Fibroblast of villous mesenchyme (primary cell): Measurements from ENCODE around the gene CC2D2A. TPM values are rescaled to one million over a fixed set of nuclear protein-coding genes. Genes with fewer than 3 reads are reported as not detected.
"Not testable (repeated sequence)": the region's sequence is repeated elsewhere in the genome, so short reads cannot be mapped to it uniquely, and the experiment has no call there.

Source experiments
- DNase-seq: peaks from one replicate; pipeline ENCODE4 v3.0.0-alpha.2; 2010; ENCODE audit warnings: low read depth
- H3K4me3 ChIP-seq: 2 replicates; pipeline ENCODE4 v1.5.1; 2011; ENCODE audit warnings: low read depth, mild to moderate bottlenecking, low read length
- CTCF ChIP-seq: IDR thresholded peaks from 2 replicates; pipeline ENCODE4 v1.5.1; 2012; ENCODE audit warnings: low read depth, mild to moderate bottlenecking, low read length; ENCODE audit not compliant: insufficient read depth
- total RNA-seq: library from RNA; depleted of rRNA; stranded (reverse); fragments of >200 nt; gene quantifications from 2 replicates; pipeline ENCODE4 v1.2.3, GENCODE V29; 2012

The CC2D2A gene
- total RNA-seq, 1 donor, result 23.7 TPM

DNA sequence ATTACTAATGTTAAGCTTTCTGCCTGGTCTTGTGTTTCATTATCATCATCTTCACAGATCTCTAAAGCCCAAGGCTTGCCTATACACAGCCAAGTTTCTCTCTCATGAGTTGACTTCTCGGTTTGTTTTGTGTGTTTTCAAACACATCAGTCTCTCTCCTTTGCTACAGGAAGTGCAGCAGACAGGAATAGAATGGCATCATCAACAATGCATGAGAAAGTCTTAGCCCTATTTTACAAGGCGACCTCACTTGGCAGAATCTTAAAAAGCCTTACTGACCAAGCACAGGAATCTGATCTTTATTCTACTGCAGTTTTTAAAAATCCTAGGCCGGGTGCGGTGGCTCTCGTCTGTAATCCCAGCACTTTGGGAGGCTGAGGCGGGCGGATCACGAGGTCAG, 36.8 kb downstream of the CC2D2A start:
- peak; percentile 80 for DNase-seq
- H3K4me3 ChIP-seq, result no peak overlapping the region
- no peak for TF ChIP-seq CTCF

DNA sequence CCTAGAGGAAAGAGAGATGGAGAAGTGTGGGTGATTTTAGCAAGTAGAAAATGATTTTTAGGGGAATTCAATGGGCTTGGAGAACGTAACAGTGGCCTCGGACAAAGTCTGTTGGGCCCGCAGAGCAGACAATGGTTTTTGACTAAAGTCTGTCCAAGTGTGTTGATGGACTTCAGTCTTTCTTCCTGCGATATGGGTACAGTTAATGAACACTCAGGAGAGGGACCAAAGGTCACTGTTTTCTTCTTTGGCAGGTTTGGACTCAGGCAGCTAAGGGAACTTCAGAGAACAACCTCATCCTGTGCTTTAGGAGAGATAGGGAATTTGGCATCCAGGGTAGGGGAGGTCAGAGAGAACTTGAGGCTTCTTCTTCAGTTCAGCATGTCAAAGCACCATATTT, 38.0 kb downstream of the CC2D2A start:
- no peak for TF ChIP-seq CTCF
- no peak for DNase-seq
- H3K4me3 ChIP-seq, result no peak overlapping the region

DNA sequence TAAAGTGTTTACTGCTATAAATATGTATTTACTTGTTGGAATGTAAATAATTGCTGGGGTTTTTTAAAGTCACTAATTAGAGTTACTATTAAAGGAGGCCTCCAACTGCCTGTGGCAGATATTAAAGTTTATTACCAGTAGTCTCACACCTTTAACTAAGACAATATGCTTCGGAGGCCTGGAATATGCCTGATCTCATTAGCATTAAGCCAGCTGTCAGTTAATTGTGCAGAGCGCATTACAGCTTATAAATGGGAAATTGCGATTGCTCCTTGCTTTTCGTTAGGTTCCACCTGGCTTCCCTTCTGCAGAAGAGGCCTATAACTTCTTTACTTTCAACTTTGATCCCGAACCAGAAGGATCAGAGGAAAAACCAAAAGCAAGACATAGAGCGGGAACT, 41.3 kb downstream of the CC2D2A start:
- TF ChIP-seq CTCF, result no peak
- DNase-seq, result no peak

DNA sequence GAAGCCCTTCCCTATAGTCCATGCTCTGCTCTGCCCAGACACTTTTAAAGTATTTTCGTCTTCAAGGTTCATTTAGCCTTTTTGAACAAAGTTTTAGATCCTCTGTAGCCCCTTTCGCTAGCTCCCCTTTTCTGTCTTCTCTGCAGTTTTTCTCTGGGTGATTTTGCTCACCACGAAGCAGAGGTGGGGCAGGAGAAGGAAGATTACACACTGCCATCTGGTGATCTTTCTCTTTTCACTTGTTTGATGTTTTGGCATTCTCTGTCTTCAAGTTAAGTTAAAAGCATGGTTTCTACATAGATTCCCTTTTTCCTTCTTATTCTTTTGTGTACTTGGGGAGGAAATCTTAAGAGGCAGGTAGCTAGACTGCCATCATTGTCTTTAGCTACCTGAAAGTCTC, 43.9 kb downstream of the CC2D2A start:
- peak; percentile 7 for TF ChIP-seq CTCF
- H3K4me3 ChIP-seq, result no peak overlapping the region
- DNase-seq, result no peak

More for the DNA sequence above, 41.3 kb downstream of the CC2D2A start:
- no peak overlapping the region for H3K4me3 ChIP-seq

DNA sequence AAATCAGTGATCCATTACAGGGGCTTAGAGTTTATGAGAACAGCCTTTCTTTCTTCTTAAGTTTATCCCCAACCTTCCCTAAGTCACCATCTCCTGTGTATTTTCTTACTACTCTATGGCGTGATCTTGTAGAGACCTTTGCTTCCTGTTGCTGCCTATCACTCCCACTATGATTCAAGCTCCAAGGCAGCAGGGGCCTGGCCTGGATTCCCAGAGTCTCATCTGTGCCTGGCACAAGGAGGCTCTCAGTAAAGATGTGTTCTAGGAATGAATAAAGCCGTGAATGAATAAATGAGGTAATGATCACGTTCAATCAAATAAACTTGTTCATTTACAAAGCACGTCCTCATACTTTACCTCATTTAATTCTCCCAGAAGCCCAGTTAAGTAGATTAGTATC, 45.4 kb downstream of the CC2D2A start:
- DNase-seq, result no peak
- TF ChIP-seq CTCF, result no peak
- H3K4me3 ChIP-seq, result no peak overlapping the region

- no peak overlapping the region for H3K4me3 ChIP-seq
- DNase-seq, result no peak
- TF ChIP-seq CTCF, result no peak
These were observed 46.8 kb downstream of the CC2D2A start for GRCh38 chr4:15516494-15516893.

DNA sequence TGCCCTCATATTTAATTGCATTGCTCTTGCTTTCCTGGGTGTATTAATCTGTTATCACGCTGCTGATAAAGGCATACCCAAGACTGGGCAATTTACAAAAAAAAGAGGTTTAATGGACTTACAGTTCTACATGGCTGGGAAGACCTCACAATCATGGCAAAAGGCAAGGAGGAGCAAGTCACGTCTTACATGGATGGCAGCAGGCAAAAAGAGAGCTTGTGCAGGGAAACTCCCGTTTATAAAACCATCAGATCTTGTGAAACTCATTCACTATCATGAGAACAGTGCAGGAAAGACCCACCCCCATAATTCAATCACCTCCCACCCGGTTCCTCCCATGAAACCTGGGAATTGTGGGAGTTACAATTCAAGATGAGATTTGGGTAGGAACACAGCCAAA, 48.0 kb downstream of the CC2D2A start:
- DNase-seq, H3K4me3 ChIP-seq: not testable (repeated sequence)
